GM20431 (cell line): ENCODE results near the gene FARS2.

Source experiments
- in situ Hi-C: fragments of 300-500 bp; cut with MseI, MboI; formaldehyde crosslinking; loops from one replicate; pipeline ENCODE4 v1.15.0; 2020; ENCODE audit warnings: low sequenced_read_pairs; ENCODE audit not compliant: unreplicated experiment

Gene FARS2

DNA sequence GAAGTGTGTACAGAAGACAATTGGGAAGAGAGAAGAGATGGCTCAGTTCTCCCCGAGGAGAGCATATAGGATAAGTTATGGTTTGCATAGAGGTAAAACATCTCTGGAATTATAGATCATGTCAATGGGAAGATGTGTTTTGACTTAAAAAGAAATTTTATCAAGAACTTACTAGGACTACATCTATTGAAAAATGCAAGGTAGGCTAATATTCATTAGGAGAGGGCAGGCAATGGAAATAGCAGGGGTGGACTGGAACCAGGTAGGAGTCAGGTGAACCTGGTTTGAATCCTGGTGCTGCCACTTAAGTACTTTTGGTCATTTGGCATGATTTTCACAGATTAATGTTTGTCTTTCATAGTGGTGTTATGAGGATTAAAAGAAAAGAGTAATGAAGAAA lies 96.2 kb downstream of the FARS2 start:
- in situ Hi-C loops = no loop called here

DNA sequence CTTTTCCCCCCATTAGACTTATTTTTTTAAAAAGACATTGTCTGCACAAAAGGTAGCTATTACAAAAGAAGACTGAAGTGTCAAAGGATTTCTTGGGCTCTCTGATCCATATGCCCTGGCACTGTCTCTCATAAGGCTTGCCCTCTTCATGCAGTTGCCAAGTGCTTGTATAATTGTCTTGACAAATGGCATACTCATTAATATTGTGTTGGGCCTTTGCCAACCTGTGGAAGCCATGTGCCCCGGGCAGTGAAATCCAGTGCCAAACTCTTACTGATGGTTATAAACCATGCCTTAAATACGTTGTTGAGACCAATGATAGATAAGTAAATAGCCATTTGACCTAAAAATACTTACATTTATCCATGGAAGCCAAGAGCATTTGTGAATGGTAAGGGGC lies 98.1 kb downstream of the FARS2 start:
- in situ Hi-C loops = no loop called here

DNA sequence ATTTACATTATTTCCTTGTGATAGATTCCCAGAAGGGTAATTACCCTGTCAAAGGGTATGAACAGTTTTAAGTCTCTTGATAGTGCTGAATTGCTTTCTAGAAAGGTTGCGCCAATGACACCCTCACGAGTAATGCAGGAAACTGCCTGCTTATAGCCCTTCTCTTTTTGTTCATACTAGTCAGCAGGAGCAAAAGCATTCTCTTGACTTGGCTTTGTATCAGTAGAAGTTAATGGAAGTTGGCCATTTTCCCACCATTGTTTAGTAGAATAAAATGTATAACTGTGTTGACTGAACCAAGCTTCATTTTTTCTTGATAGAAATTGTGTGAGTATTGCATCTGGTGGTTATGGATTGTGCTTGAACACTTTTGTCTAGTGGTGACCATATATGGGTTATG lies 100.1 kb downstream of the FARS2 start:
- in situ Hi-C loops = no loop called here

DNA sequence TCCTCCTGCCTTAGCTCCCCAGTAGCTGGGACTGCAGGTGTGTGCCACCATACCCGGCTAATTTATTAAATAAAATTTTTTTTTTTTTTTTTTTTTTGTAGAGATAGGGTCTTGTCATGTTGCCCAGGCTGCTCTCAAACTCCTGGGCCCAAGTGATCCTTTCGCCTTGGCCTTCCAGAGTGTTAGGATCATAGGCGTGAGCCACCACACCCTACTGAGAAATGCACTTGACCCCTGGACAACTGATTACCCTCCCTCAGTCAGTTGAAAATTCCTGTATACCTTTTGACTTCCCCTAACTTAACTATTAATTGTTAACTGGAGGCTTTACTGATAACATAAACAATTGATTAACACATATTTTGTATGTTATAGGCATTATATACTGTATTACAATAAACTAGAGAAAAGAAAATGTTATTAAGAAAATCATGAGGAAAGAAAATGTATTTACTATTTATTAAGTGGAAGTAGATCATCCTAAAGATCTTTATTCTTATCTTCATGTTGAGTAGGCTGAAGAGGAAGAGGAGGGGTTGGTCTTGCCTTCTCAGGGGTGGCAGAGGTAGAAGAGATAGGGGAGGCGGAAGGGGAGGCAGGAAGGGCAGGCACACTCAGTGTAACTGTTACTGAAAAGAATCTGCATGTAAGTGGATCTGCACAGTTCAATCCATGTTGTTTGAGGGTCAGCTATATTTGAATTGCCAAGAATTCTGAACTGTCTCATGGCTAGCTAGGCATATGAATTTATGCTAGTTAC lies 104.3 kb downstream of the FARS2 start:
- in situ Hi-C loops = no loop called here

DNA sequence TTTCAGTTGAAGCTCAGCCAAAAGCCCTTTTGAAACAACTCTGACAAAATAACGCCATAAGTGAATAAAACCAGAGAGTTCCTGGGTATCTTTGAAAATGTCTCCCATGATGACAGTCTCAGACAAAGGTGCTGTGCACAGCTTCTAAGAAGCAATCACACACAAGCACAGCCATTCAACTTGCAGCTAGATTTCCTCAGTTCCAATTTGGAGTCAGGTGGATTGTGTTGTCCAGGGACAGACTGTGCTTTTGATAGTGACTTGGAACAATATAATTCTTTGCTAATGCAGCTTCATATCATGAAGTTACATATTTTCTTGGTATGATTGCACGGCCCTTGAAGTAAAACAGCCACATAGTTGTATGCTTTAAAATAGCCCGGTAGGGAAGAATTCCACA lies 105.6 kb downstream of the FARS2 start:
- in situ Hi-C loops = no loop called here

DNA sequence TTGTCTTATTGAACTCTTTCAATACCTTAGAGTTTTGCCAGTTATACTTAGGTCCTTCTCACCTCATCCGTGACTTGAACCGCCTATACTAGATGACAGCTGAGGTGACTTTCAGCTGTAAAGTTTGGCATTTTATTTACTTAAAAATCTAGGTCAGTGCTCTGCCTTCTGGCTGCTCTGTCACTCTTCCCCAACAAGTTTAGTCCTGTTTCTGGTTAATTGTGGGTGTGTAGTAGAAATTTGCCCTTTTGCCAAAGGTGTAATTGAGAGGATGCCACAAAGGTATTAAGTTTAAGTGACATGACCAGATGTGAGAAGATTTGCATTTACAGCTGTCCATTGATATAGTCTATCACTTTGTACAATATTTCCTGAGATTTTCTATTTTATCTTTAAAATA lies 106.2 kb downstream of the FARS2 start:
- in situ Hi-C loops = no loop called here

DNA sequence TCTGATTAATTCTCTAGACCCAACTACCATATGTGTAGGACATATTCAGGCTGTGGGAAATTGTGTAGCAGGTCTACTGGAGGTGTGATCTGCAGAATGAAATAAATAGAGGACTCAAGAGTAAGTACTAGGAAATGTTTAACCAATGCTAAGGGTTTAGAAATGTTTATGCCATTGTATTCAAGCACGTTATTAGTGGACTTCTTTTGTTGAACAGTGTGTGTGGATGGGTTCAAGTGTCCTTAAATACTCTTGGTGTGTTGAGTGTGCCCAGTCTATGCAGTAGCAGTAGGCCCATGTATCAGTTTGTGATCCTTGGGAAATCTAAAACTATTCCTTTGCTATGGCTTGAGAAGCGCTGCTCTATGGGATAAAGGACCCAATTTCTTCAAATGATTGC lies 112.1 kb downstream of the FARS2 start:
- in situ Hi-C loops = no loop called here

DNA sequence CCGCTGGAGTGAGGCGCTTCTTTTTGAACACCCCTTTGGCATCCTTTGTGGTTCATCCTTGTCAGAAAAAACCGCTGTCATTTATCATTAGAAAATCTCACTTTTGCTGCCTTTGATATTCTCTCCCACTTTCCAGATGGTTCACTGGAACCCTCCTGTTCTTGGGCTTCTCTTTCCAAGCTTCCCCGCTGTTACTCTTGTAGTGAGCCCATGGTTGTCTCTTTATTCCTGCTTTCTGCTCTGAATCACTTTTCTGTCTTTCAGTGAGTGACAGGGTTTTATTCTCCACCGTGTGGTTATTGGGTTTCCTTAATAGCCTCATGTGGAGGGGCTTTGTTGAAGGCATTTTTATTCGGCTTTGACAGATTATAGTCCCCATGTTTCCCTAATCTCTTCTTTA lies 117.0 kb downstream of the FARS2 start:
- in situ Hi-C loops = no loop called here

DNA sequence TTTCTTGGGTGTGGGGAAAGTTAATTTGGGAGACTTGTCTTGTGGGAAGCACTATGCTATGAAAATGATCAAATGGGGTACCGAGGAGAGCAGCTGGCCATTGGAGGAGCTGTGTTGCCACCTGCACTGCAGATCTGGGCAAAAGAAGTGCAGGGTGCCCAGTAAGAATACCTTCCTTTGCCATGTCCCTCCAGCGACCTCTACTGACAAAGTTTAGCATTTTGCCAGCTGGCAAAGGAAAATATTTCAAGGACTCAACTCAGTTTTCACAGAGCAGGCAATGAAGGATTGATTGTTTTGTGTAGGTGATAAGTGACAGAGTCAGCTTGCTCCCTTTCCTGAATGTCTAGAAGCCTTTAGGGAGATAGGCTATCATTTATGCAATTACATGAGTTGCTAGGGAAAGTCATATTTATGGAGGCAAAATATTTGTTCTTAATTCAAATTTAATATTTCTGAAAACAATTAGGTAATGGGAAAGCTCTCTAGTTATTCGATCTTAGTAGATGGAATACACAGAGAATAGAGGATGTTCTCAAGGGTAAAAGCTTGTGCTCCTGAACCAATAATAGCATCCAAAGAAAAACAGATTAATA lies 118.4 kb downstream of the FARS2 start:
- in situ Hi-C loops = loop anchor here (10.0 kb wide), 1 partner anchor 235 kb away; no protein-coding TSS in a partner anchor

DNA sequence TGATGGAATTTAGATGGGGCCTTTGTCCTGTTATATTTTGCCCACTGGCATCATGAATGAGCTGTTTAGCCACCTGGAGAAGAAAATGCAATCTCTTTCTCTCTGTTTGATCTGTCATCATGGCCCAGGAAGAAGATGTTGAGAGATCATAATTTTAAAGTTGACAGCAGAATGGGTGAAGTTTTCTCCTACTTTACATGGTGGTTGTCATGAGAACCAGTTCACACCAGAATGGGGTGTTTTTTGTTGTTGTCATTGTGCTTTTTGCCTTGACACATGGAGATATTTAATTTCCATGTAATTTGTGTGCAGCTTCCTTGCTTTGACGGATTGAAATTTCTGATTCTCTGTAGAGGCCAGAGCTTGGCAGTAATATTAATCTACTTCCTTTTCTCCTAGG lies 122.5 kb downstream of the FARS2 start:
- in situ Hi-C loops = loop anchor here (10.0 kb wide), 1 partner anchor 239 kb away; no protein-coding TSS in a partner anchor

DNA sequence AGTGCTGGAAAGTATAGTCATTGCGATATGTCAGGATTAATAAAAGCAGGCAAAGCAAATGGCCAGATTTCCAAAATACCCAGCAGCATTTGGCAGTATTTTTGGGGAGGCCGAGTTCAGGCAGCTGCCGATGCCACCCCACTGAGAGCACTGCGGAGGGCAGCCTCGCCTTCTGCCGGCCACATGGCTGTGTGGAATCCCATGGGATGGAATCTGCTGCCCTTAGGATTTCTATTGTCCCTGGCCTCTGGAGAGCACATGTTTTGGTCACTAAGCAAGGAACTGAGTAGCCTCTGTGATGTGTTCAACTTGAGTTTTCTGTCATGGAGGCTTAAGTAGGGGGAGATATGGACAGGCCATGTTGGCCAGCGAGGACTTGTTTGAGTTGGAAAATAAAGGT lies 123.0 kb downstream of the FARS2 start:
- in situ Hi-C loops = loop anchor here (10.0 kb wide), 1 partner anchor 239 kb away; no protein-coding TSS in a partner anchor

DNA sequence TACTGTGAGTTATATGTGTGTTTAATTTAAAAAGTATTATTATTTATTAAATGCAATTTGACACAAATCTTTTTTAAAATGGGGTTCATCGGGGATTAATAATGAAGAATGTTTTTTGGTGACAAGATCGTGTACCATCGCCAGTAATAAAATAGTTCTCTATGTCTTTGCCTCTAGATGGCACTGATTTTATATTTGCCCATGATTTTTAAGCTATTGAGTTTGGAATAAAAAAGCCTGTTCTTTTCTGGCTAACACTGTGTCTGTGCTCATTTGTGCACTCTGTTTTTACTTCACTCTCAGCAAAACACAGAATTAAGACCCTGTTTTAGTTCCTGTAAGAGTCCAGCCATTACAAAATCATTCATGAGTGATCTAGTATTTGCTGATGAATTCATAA lies 127.0 kb downstream of the FARS2 start:
- in situ Hi-C loops = loop anchor here (10.0 kb wide), 1 partner anchor 244 kb away; no protein-coding TSS in a partner anchor

DNA sequence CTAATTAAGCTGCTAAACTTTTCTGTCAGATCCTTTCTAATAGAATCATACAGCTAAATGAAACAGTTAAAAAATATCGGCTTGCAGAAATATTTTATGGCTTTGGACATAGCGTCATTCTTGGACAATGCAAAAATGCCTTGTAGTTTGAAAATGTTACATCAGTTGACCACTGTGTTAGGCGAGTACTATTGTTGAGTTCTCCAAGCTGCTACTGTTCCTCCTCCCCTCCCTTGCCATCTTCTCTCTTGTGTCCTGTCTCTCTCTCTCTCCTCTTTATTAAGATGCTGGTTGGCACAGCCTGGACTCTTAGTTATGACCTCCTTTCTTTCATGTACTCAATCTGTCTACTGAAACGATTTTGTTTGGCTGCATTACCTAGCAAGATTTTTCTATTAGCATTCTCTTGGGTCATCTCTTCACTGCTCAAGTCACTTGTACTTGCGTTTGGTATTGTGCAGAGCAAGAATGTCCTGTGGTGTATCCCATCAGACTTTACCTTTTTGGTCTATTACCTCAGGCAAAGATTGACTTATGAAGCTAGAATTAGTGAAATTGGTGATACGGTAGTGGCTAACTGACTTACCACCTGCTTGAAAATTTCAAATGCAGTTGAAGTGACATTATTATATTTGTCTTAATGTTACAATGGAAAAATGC lies 127.9 kb downstream of the FARS2 start:
- in situ Hi-C loops = loop anchor here (10.0 kb wide), 1 partner anchor 244 kb away; no protein-coding TSS in a partner anchor

DNA sequence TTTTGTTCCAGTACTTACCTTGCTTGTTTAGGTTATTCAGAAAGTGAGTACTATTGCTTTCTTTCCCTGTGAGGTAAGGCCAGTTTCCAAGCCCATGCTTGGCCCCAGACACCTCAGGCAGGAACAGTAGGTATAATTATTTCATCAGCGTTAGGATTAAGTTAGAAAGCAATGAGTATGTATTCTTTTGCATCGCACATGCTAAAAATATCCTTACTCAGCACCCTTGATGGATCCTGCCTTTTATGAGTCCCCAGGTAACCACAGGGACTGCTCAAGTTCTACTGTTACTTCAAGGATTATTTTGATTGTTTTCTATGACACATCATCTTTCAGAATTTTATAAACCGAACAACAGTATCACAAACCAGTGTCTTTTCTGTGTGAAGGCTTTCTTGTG lies 128.9 kb downstream of the FARS2 start:
- in situ Hi-C loops = no loop called here

DNA sequence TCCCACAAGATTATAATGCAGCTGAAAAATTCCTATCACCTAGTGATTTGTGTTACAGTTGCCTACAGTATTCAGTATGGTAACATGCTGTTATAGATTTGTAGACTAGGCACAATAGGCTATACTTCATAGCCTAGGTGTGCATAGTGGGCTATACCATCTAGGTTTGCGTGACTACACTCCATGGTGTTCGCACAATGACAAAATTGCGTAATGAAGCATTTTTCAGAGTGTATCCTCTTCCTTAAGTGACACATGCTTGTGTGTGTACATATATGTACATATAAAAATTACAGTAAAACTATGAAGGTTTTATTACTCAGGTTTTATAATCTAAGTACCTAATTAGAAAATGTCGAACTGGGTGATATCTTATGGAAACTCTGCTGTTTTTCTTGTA lies 133.0 kb downstream of the FARS2 start:
- in situ Hi-C loops = no loop called here

DNA sequence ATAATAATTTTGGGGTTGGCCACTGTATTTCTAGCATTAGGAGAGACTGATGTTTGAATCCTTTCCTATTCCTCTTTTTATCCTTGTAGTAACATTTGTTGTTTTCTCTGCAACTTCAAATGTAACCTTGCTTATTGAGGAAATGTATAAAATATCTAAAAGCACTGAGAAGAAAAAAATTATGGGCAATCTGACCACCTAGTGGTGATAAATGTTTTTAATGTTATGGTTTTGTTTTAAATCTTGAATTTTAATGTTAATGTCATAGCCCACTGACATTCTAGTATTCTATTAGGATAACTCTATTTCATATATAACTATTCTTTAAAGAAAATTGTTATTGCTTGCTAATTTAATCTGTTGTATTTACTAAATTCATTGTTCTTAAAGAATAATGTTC lies 134.4 kb downstream of the FARS2 start:
- in situ Hi-C loops = no loop called here

DNA sequence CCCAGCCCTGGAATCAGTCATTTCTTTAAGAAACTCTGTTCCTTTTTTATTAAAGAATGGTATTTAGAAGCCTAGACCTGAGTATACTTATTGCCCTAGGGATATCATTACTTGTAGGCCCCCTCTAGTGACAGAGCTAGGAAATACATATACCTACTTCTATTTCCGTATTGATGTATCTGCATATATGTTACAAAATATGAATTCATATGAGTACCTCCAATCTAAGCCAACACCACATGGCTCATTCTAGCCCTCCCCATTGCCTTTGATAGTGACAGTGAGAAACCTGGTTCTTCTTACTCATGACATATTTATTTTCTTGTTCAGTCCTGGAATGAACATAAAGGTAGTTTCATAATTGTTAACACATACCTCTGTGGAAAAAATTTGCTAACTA lies 137.2 kb downstream of the FARS2 start:
- in situ Hi-C loops = no loop called here

DNA sequence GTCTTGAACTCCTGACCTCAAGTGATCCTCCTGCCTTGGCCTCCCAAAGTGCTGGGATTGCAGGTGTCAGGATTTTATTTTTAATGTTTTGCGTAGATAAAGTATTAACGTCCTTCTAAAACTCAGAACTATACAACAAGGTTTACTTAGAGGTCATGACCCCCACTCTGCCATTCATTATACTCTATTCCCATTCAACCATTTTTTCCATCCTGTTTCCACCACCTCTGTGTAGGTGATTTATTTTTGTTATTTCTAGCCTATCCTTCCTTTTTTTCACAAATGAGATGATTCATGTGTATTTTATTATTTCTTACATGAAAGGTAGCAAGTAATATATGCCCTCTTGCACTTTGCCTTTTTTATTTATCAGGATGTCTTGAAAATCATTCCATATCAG lies 138.1 kb downstream of the FARS2 start:
- in situ Hi-C loops = no loop called here

DNA sequence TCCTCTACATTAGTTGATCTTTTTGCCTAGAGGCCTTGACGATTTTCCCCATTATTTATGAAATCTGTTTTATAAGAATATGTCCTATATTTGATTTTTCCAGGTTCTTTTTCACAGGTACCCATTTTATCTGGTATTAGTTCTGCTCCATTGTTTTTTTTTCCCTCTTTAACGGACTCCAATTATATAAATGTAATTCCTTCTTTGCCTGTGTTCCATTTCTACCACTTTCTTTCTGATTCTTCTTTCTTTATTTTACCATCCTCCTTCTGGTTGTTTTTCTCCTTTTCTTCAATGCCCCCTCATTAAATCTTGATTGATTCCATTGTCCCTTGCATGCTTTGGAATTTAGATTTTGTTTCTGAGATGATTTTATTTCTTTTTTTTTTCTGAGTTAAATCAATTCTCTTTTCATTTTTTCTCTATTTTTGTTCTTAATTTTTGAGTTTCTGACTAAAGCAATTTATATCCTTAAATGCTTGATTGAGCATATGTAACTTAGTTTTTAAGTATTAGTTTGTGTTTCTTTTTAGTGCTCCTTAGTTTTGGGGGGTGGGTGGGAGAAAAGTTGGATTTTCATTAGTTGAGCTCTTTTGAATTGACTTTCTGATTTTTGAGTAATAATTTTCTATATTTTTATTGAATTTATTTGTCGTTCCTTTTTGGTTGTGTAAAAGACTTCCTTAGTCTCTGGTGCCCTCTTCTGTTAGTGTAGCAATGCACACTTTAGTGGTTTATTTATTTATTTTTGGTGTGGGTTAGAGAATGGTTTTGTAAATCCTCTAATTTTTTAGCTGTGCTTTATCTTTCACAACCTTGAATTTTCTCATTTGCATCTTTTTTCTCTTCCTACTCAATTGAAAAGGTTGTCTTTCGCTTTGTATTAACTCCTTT lies 140.8 kb downstream of the FARS2 start:
- in situ Hi-C loops = no loop called here

DNA sequence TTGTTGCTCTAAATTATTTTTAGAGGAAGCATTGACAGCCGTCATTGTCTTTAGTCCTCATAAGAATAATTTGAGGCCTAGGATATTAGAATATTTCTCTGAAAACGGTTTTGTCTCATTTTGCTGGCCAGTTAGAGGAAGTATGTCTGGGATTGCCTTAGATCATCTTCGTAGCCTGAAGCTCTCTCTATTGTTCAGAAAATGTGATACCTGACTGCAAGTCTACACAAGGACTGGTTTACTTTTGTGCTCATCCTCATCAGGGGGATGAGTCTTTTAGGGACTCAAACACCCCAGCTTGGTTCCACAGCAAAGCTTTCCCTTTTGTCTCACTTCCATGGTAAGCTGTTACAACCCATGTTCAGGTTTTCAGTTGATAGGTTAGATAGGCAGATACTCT lies 141.8 kb downstream of the FARS2 start:
- in situ Hi-C loops = no loop called here
